ENCODE data around the gene ANKRD60.

ANKRD60 gene

GRCh38 chr20:58184984-58185383 is 43.5 kb downstream of the ANKRD60 start:
- DNase-seq, result no peak

DNA sequence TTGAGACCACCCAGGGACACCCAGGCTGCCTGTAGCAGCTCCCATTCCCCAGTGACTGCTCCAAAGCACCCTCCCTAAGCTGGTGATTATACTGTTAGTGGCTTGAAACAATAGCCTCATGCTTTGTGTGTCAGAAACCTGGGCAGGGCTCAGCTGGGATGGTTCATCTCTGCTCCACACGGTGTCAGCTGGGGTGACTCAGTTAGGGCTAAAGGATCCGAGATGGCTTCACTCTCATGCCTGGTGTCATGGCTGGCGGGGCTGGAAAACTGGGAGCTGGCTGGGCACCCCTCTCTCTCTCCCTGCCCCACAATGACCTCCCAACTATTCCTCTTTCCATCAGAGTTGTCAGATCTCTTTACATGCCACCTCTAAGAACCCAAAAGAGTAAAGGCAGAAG is 44.4 kb downstream of the ANKRD60 start:
- no peak for DNase-seq

DNA sequence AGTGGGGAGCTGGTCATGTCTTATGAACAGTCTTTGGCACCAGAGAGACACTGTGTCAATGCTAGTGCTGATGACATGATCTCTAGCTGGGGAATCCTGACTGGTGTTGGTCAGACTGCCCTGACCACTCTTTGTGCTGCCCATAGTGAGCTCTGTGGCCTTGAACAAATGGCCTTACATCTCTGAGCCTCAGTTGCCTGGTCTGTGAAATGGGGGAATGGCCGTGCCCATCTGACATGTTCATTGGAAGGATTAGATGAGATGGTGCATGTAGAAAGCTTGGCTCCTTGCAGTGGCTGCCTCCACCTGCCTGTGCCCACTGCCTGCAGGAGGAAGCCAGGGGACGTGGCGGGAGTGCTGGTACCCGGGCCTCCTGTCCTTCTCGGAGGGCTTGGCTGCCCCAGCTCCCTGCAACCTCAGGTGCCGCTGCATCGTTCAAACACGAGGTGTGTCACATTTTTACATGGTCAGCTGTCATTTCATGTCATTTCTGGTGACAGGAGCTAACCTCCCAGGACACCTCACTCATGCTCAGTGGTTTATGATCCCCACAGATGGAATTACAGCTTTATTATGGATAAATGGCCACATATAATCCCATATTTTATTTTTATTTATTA is 45.8 kb downstream of the ANKRD60 start:
- DNase-seq, result no peak

DNA sequence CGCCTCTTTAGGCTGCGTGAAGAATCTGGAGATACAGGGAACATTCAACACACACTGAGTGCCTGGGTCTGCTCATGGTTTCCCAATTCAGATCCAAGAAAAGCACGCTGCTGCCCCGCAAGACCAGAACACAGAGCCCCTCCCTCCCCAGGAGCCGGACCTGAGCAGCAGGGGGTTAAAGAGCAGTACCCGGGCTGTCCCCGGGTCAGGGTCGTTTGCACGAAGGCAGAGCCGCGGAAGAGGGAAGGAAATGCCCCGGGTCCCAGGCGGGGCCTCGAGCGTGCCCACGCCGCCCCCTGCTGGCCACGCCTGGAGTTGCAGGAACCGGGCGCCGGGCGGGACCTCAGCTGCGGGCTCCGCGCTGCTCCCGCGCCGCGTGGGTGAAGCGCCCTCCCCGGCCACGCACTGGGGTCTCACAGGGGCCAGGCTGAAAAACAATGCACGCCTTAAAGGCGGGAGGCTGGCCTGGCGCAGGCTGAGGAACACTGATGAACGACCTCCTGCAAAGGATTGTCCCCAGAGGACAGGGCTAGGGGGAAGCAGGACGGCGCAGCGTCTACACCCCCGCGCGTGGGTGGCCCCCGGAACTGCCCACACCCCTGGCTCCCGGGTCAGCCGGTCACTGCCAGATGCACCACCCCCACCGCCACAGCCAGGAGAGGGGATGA is 48.9 kb downstream of the ANKRD60 start:
- peak; percentile 3 to 8 for DNase-seq

DNA sequence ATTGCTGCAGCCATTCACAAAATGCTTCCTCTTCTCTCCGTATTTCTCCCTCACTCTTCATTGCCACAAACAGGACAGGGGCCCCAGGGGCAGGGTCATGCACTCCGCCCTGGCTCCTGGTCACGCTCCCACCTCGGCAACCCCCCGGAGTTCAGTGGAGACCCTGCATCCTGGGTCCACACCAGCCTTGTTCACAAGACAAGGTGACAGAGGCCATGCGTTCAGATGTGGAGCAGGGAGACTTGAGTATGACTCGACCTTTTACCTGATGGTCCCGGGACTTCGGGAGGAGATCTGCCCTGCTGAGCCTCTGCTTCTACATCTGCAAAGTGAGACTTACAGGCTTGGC is 49.4 kb downstream of the ANKRD60 start:
- DNase-seq, result no peak

- no peak for DNase-seq
These were observed 50.7 kb downstream of the ANKRD60 start for GRCh38 chr20:58177799-58178198.

DNA sequence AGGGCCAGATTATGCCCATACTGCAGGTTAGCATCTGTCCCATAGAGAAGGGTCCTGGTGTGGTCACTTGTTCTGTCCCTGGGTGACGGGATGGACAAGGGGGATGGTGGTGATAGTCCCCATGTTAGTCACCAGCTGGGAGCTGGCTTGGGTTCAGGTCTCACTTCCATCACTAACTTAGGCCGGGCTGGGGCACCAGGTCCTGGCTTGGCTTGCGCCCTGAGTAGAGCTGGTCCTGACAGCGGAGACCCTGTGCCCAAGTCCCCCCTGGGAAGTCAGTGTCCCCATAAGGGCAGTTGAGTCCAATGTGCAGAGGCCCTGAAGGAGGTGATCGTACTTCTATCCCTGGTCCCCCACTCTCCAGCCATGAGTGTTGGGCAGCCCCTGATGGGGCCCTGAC is 52.6 kb downstream of the ANKRD60 start:
- DNase-seq, result no peak

DNA sequence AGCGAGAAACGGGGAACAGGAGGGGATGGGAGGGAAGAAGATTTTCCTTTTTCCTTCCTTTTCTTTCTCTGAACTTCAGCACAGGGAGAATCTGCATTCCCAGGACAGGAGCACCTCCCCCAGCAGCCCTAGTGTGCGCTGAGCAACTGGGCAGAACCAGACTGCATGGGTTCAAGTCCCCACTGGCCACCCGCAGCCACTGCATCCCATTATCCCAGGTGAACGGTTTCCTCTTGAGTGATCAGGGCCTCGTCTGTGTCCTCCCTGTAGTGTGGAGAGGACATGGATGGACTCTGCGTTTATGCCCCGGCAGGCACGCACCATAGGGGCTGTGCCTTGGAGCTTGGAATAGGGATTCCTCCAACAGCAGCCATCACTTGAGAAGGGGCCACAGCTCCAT is 53.0 kb downstream of the ANKRD60 start:
- DNase-seq, result no peak

GRCh38 chr20:58174708-58175280 is 53.7 kb downstream of the ANKRD60 start:
- DNase-seq, result no peak

DNA sequence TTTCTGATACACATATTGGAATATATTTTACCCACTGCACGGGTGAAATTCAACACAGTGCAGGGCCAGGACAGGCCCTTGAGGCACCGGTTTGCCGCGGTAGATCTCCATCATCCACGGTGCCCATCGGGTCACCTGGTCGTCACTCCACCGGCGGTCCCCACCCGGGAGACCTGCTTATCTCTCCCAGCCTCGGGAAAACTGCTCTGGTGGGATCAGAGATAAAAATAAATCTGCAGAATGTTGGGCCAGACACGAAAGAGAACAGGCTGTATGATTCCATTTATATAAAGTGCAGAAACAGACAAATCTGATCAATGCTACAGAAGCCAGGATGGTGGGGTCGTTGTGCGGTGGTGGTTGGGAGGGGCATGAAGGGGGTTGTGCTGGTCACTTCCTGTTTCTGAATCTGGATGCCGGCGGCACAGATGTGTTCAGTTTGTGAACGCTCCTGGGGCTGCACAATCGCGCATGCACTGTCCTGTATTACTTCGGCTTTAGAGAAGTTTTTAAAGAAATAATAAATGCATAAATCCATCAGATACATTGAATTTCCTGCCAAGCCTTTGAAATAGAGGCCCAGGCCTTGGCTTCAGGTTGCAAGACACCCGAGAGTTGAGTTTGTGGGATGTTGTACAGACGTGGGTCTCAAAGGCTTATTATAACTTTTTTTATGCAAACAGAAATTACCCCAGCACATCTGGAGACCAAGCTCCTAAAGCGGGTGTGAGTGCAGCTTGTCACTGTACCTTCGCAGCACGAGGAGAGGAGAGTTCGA is 54.3 kb downstream of the ANKRD60 start:
- no peak for DNase-seq

- no peak for DNase-seq
These were observed 55.4 kb downstream of the ANKRD60 start for GRCh38 chr20:58173091-58173490.

DNA sequence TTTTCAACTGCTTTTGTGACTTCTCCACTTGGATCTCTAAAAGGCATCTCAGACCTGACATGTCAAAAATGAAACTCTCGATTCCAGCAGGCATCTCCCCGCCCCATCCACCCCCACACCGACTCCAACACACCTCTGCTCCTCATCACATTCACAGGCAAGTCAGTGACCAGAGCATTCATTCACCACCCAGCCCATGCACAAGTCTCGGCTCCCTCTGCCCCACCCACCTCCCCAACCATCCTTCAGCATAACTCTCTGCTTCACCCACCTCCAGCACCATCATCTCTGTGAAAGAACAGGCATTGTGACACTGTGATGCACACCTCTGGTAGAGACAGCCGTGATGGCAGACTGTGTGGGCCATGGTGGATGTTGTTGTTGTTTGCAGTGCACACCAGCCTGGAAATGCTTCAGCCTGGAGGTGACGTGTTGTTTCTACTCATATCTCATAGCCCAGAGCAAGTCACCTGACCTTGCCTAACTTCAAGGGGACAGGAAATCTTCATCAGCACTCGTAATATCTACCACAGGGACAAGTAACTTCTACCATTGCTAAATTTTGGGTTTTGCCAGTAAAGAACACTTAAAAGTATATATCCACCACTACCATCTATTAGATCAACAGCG is 56.5 kb downstream of the ANKRD60 start:
- DNase-seq, result no peak

- no peak for DNase-seq
These were observed 59.0 kb downstream of the ANKRD60 start for GRCh38 chr20:58169450-58169849.

DNA sequence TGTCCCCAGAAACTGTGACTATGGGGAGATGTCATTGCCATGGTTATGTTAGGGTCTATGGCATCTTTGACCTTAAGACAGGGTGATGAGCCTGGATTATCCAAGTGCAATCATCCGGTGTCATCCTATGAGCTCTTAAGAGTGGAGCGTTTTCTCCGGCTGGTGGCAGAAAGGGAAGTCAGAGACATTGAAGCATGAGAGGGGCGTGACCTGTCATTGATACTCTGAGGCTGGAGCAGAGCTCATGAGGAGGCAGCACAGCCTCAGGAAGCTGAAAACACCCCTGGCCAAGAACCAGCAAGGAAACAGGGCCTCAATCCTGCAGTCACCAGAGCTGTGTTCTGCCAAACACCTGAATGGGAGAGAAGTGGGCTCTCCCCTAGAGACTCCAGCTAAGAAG is 59.6 kb downstream of the ANKRD60 start:
- DNase-seq, result no peak

- DNase-seq, result no peak
These were observed 60.7 kb downstream of the ANKRD60 start for GRCh38 chr20:58167759-58168158.
